ENCODE results near the gene VWF.

The VWF gene

GRCh38 chr12:6124411-6125309 lies at the start of gene VWF:
Gene VWF (minus strand): TSS chr12:6124670. CDS start chr12:6123196, 1,474 bp downstream.
- no peak for TF ChIP-seq CTCF (IDR thresholded peaks at IDR 0.05; ENCODE audit: control insufficient read depth, insufficient read depth, low read depth, low read length, missing control alignments)
- no peak for DNase-seq (ENCODE audit: low read depth)
- H3K4me3 ChIP-seq (ENCODE audit: control insufficient read depth, low read depth, low read length), result no peak within 1 kb of the TSS

- no peak for DNase-seq (ENCODE audit: low read depth)
- TF ChIP-seq CTCF (IDR thresholded peaks at IDR 0.05; ENCODE audit: control insufficient read depth, insufficient read depth, low read depth, low read length, missing control alignments), result no peak
- H3K4me3 ChIP-seq (ENCODE audit: control insufficient read depth, low read depth, low read length), result no peak overlapping the region
Measured at GRCh38 chr12:6172862-6173261, 48.4 kb upstream of the VWF start.

- TF ChIP-seq CTCF (IDR thresholded peaks at IDR 0.05; ENCODE audit: control insufficient read depth, insufficient read depth, low read depth, low read length, missing control alignments), result no peak
- no peak overlapping the region for H3K4me3 ChIP-seq (ENCODE audit: control insufficient read depth, low read depth, low read length)
- DNase-seq (ENCODE audit: low read depth), result no peak
Measured at GRCh38 chr12:6172086-6172485, 47.6 kb upstream of the VWF start.

GRCh38 chr12:6171409-6172015 lies 47.0 kb upstream of the VWF start:
- H3K4me3 ChIP-seq (ENCODE audit: control insufficient read depth, low read depth, low read length), result no peak overlapping the region
- TF ChIP-seq CTCF (IDR thresholded peaks at IDR 0.05; ENCODE audit: control insufficient read depth, insufficient read depth, low read depth, low read length, missing control alignments), result no peak
- no peak for DNase-seq (ENCODE audit: low read depth)

- peak; percentile 89 for DNase-seq (ENCODE audit: low read depth)
- no peak overlapping the region for H3K4me3 ChIP-seq (ENCODE audit: control insufficient read depth, low read depth, low read length)
- no peak for TF ChIP-seq CTCF (IDR thresholded peaks at IDR 0.05; ENCODE audit: control insufficient read depth, insufficient read depth, low read depth, low read length, missing control alignments)
Measured at GRCh38 chr12:6167327-6168280, 43.1 kb upstream of the VWF start.

- H3K4me3 ChIP-seq (ENCODE audit: control insufficient read depth, low read depth, low read length), result no peak overlapping the region
- no peak for TF ChIP-seq CTCF (IDR thresholded peaks at IDR 0.05; ENCODE audit: control insufficient read depth, insufficient read depth, low read depth, low read length, missing control alignments)
- DNase-seq (ENCODE audit: low read depth), result no peak
Measured at GRCh38 chr12:6166808-6167207, 42.3 kb upstream of the VWF start.
